Suprapubic skin (tissue), 4 donors: ENCODE results near the gene EXTL1. TPM values are rescaled to one million over a fixed set of nuclear protein-coding genes. Genes with fewer than 3 reads are reported as not detected.

Source experiments
- DNase-seq, 2 donors: peaks; one replicate each; pipeline ENCODE4 v3.0.0-alpha.2; 2019; ENCODE audit warnings: low spot score in 2 of 2
- H3K27ac ChIP-seq: fragments of 200-600 bp; sonication (generic); one replicate; pipeline ENCODE4 v1.5.1; 2019
- H3K27me3 ChIP-seq: fragments of 200-600 bp; sonication (generic); one replicate; pipeline ENCODE4 v1.5.1; 2019
- H3K36me3 ChIP-seq: fragments of 200-600 bp; sonication (generic); one replicate; pipeline ENCODE4 v1.5.1; 2019
- H3K4me1 ChIP-seq: fragments of 200-600 bp; sonication (generic); one replicate; pipeline ENCODE4 v1.5.1; 2019
- H3K4me3 ChIP-seq: fragments of 200-600 bp; sonication (generic); one replicate; pipeline ENCODE4 v1.5.1; 2019; ENCODE audit warnings: mild to moderate bottlenecking
- H3K9me3 ChIP-seq: fragments of 200-600 bp; sonication (generic); one replicate; pipeline ENCODE4 v1.5.1; 2019
- CTCF ChIP-seq, 2 donors: fragments of 200-600 bp in 1 of 2; fragments of 450-650 bp in 1 of 2; sonication (generic) in 1 of 2; IDR thresholded peaks; one replicate each; pipeline ENCODE4 v1.5.1; 2016 to 2019; ENCODE audit warnings: antibody characterized with exemption in 2 of 2, mild to moderate bottlenecking in 1 of 2, moderate library complexity in 1 of 2
- EP300 ChIP-seq: sonication (generic); formaldehyde crosslinking; IDR thresholded peaks from one replicate; pipeline ENCODE4 v1.6.1; 2017; ENCODE audit warnings: antibody characterized with exemption
- POLR2A ChIP-seq, 2 donors: fragments of 450-650 bp; IDR thresholded peaks; one replicate each; pipeline ENCODE4 v1.6.1; 2017; ENCODE audit warnings: antibody characterized with exemption in 2 of 2, mild to moderate bottlenecking in 2 of 2, moderate library complexity in 2 of 2
- POLR2AphosphoS5 ChIP-seq, 3 donors: sonication (generic); formaldehyde crosslinking; IDR thresholded peaks; one replicate each; pipeline ENCODE4 v1.6.1; 2017; ENCODE audit warnings: antibody characterized with exemption in 3 of 3
- WGBS: methylation state at CpG from one replicate; pipeline ENCODE4 v1.1.5; 2018; 5-methylcytosine and 5-hydroxymethylcytosine counted together
- total RNA-seq, 4 donors: library from RNA; depleted of rRNA; stranded (reverse); fragments of >200 nt; gene quantifications; one replicate each; pipeline ENCODE4 v1.1.0, GENCODE V29; 2016

EXTL1 gene
- total RNA-seq, 4 donors from 2014 or later, result 1.6 to 9.5 (median 4.2) TPM

- Histone ChIP-seq H3K27me3 (peaks cover 16% of the 10 kb centered on the region), H3K4me1 (no peaks in the 10 kb centered on the region), H3K9me3 (no peaks in the 10 kb centered on the region), H3K4me3 (no peak overlapping the region), H3K27ac (no peak overlapping the region), H3K36me3 (no peaks in the 10 kb centered on the region)
- WGBS, result 88% methylated on average over 1 of the region's 1 CpG
- no peak for DNase-seq
- TF ChIP-seq POLR2AphosphoS5 (IDR thresholded peaks at IDR 0.05), result no peak
These were observed 55.9 kb downstream of the EXTL1 start for GRCh38 chr1:26077524-26077923.

GRCh38 chr1:26078286-26079177 lies 57.0 kb downstream of the EXTL1 start:
- H3K4me1 ChIP-seq, result no peaks in the 10 kb centered on the region
- no peak for TF ChIP-seq CTCF (IDR thresholded peaks at IDR 0.05)
- no peak for TF ChIP-seq POLR2AphosphoS5 (IDR thresholded peaks at IDR 0.05)
- TF ChIP-seq EP300, result no peak
- no peak for TF ChIP-seq POLR2A (IDR thresholded peaks at IDR 0.05)
- no peaks in the 10 kb centered on the region for H3K9me3 ChIP-seq
- no peak overlapping the region for H3K4me3 ChIP-seq
- DNase-seq, result no peak
- 55% methylated on average over 8 of the region's 8 CpGs for WGBS
- H3K36me3 ChIP-seq, result no peaks in the 10 kb centered on the region
- H3K27ac ChIP-seq, result no peak overlapping the region
- peaks cover 8% of the 10 kb centered on the region for H3K27me3 ChIP-seq

GRCh38 chr1:26079178-26079563 lies 57.6 kb downstream of the EXTL1 start:
- WGBS, result 61% methylated on average over 7 of the region's 7 CpGs
- DNase-seq, result no peak

GRCh38 chr1:26079960-26080814 lies 58.6 kb downstream of the EXTL1 start:
- no peak for TF ChIP-seq CTCF (IDR thresholded peaks at IDR 0.05)
- no peak for TF ChIP-seq EP300
- no peak for TF ChIP-seq POLR2AphosphoS5 (IDR thresholded peaks at IDR 0.05)
- no peak for TF ChIP-seq POLR2A (IDR thresholded peaks at IDR 0.05)
- Histone ChIP-seq H3K27ac (no peak overlapping the region), H3K4me3 (no peak overlapping the region), H3K9me3 (no peaks in the 10 kb centered on the region), H3K27me3 (peaks cover 6% of the 10 kb centered on the region), H3K36me3 (no peaks in the 10 kb centered on the region), H3K4me1 (no peaks in the 10 kb centered on the region)
- WGBS, result 77% methylated on average over 9 of the region's 9 CpGs
- no peak for DNase-seq

More at GRCh38 chr1:26079178-26079563, 57.6 kb downstream of the EXTL1 start:
- Histone ChIP-seq H3K27me3 (peaks cover 6% of the 10 kb centered on the region), H3K9me3 (no peaks in the 10 kb centered on the region), H3K27ac (no peak overlapping the region), H3K36me3 (no peaks in the 10 kb centered on the region), H3K4me3 (no peak overlapping the region), H3K4me1 (no peaks in the 10 kb centered on the region)
- TF ChIP-seq POLR2A (IDR thresholded peaks at IDR 0.05) (no peak), EP300 (no peak), CTCF (IDR thresholded peaks at IDR 0.05) (no peak), POLR2AphosphoS5 (IDR thresholded peaks at IDR 0.05) (no peak)

- Histone ChIP-seq H3K4me1 (no peaks in the 10 kb centered on the region), H3K27me3 (peaks cover 4% of the 10 kb centered on the region), H3K4me3 (no peak overlapping the region), H3K27ac (no peak overlapping the region), H3K9me3 (no peaks in the 10 kb centered on the region), H3K36me3 (no peaks in the 10 kb centered on the region)
- WGBS, result 70% methylated on average over 7 of the region's 8 CpGs
- TF ChIP-seq POLR2AphosphoS5 (IDR thresholded peaks at IDR 0.05) (no peak), POLR2A (IDR thresholded peaks at IDR 0.05) (no peak), EP300 (no peak), CTCF (IDR thresholded peaks at IDR 0.05) (no peak)
- DNase-seq, result no peak
These were observed 59.9 kb downstream of the EXTL1 start for GRCh38 chr1:26081267-26082019.
